ENCODE results near the gene TOE1. TPM values are rescaled to one million over a fixed set of nuclear protein-coding genes. Genes with fewer than 3 reads are reported as not detected.

TOE1 gene
- total RNA-seq, 4 donors from 2014 or later: 5.5 to 8.5 (median 8.5) TPM

GRCh38 chr1:45375104-45376090 lies 35.4 kb downstream of the TOE1 start:
- H3K36me3 ChIP-seq: no peaks in the 10 kb centered on the region
- DNase-seq (ENCODE audit: low spot score in 2 of 2): no peak
- no peaks in the 10 kb centered on the region for H3K9me3 ChIP-seq
- H3K27ac ChIP-seq: no peak overlapping the region
- no peaks in the 10 kb centered on the region for H3K27me3 ChIP-seq
- WGBS: 61% methylated on average over 3 of the region's 3 CpGs
- H3K4me3 ChIP-seq: no peak overlapping the region
- peaks cover 4% of the 10 kb centered on the region for H3K4me1 ChIP-seq
- no peak for TF ChIP-seq POLR2AphosphoS5 (IDR thresholded peaks at IDR 0.05)
- TF ChIP-seq, protein P1, sequence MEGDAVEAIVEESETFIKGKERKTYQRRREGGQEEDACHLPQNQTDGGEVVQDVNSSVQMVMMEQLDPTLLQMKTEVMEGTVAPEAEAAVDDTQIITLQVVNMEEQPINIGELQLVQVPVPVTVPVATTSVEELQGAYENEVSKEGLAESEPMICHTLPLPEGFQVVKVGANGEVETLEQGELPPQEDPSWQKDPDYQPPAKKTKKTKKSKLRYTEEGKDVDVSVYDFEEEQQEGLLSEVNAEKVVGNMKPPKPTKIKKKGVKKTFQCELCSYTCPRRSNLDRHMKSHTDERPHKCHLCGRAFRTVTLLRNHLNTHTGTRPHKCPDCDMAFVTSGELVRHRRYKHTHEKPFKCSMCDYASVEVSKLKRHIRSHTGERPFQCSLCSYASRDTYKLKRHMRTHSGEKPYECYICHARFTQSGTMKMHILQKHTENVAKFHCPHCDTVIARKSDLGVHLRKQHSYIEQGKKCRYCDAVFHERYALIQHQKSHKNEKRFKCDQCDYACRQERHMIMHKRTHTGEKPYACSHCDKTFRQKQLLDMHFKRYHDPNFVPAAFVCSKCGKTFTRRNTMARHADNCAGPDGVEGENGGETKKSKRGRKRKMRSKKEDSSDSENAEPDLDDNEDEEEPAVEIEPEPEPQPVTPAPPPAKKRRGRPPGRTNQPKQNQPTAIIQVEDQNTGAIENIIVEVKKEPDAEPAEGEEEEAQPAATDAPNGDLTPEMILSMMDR (IDR thresholded peaks at IDR 0.05): no peak
- TF ChIP-seq EP300 (IDR thresholded peaks at IDR 0.05): no peak
- TF ChIP-seq POLR2A (IDR thresholded peaks at IDR 0.05): no peak

DNA sequence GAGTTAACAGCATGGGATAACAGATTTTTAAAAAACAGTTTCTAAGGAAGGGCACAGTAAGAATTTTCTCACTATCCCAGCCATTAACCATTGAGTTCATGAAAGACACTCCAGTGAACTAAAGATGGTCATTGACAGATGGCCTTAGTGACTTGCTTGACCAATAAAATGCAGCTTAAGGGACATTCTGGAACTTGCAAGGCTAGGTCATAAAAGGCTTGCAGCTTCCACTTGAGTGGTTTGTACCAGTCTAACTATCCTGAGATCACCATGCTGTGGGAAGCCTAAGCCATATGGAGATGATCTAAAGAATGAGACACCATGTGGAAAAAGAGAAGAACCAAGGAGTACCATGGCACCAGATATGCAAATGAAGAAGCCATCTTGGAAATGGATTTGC lies 38.2 kb downstream of the TOE1 start:
- no peak overlapping the region for H3K4me3 ChIP-seq
- H3K27me3 ChIP-seq: no peaks in the 10 kb centered on the region
- no peak for DNase-seq (ENCODE audit: low spot score in 2 of 2)
- peaks cover 4% of the 10 kb centered on the region for H3K4me1 ChIP-seq
- TF ChIP-seq, protein P1 (IDR thresholded peaks at IDR 0.05): no peak
- TF ChIP-seq POLR2AphosphoS5 (IDR thresholded peaks at IDR 0.05) (no peak), EP300 (IDR thresholded peaks at IDR 0.05) (no peak), POLR2A (IDR thresholded peaks at IDR 0.05) (no peak)
- H3K36me3 ChIP-seq: no peaks in the 10 kb centered on the region
- no peaks in the 10 kb centered on the region for H3K9me3 ChIP-seq
- H3K27ac ChIP-seq: no peak overlapping the region

DNA sequence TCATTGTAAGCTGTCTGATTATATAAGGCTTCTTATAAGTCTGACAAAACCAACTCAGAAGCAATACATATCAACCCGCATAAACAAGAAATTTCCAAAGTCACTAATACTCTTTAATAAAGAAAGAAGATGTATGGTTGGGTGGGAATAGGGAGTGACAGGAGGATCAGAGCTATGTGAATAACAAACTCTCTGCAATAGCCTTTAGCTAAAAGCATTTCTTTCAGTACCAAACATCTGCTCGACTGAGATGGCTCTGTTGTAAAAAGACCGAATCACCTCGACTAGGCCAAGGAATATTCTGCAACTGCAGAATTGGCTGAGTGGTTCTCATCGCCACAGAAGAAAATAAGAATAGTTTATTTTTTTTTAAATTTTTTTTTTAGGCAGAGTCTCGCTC lies 39.6 kb downstream of the TOE1 start:
- no peak overlapping the region for H3K4me3 ChIP-seq
- TF ChIP-seq EP300 (IDR thresholded peaks at IDR 0.05): no peak
- no peak for TF ChIP-seq POLR2AphosphoS5 (IDR thresholded peaks at IDR 0.05)
- TF ChIP-seq POLR2A (IDR thresholded peaks at IDR 0.05): no peak
- TF ChIP-seq, protein P1 (IDR thresholded peaks at IDR 0.05): no peak
- no peak overlapping the region for H3K27ac ChIP-seq
- no peaks in the 10 kb centered on the region for H3K9me3 ChIP-seq
- no peaks in the 10 kb centered on the region for H3K27me3 ChIP-seq
- WGBS: 87% methylated on average over 6 of the region's 6 CpGs
- no peaks in the 10 kb centered on the region for H3K36me3 ChIP-seq
- no peak for DNase-seq (ENCODE audit: low spot score in 2 of 2)
- peaks cover 4% of the 10 kb centered on the region for H3K4me1 ChIP-seq

DNA sequence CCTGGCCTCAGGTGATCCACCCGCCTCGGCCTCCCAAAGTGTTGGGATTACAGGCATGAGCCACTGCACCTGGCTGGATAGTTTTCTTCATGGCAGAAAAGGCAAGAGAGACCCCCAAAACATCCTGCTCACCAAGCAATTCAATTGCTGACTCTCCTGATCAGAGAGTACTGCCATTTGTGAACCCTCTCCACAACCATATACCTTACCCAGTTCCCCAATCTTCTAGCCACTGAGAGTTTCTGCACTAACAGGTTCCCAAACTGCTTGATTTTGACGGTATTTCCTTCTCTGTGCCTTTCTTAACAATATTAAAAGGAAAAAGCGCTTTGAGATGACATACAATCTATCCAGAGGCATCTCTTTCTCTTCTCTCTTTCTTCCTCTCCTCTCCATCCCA lies 40.2 kb downstream of the TOE1 start:
- TF ChIP-seq POLR2A (IDR thresholded peaks at IDR 0.05): no peak
- TF ChIP-seq POLR2AphosphoS5 (IDR thresholded peaks at IDR 0.05): no peak
- TF ChIP-seq, protein P1 (IDR thresholded peaks at IDR 0.05): no peak
- TF ChIP-seq EP300 (IDR thresholded peaks at IDR 0.05): no peak

DNA sequence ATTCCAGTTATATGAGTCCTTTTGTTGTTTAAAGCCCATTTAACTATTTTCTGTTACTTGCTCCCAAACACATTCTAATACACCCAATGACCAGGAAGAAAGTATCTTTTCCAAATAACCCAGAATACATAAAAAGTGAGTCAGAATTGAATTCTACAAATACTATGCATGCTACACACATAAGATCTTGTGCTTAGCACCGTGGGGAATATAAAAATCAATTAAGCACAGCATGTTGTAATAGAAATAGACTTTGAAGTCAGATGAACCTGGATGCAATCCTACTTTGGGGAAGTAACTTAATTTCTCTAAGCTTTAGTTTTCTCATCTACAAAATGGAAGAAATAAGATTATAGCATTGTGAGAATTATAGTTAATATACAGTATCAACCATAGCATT lies 40.8 kb downstream of the TOE1 start:
- no peaks in the 10 kb centered on the region for H3K36me3 ChIP-seq
- no peaks in the 10 kb centered on the region for H3K27me3 ChIP-seq
- no peak overlapping the region for H3K27ac ChIP-seq
- WGBS: 78% methylated on average over 1 of the region's 1 CpG
- TF ChIP-seq, protein P1 (IDR thresholded peaks at IDR 0.05): no peak
- no peak for TF ChIP-seq POLR2AphosphoS5 (IDR thresholded peaks at IDR 0.05)
- no peak for DNase-seq (ENCODE audit: low spot score in 2 of 2)
- peaks cover under 1% of the 10 kb centered on the region for H3K4me1 ChIP-seq
- H3K9me3 ChIP-seq: no peaks in the 10 kb centered on the region
- no peak overlapping the region for H3K4me3 ChIP-seq

More for the DNA sequence above, 40.2 kb downstream of the TOE1 start:
- Histone ChIP-seq H3K4me3 (no peak overlapping the region), H3K36me3 (no peaks in the 10 kb centered on the region), H3K27ac (no peak overlapping the region), H3K27me3 (no peaks in the 10 kb centered on the region), H3K9me3 (no peaks in the 10 kb centered on the region), H3K4me1 (peaks cover 4% of the 10 kb centered on the region)
- WGBS: 95% methylated on average over 4 of the region's 4 CpGs
- no peak for DNase-seq (ENCODE audit: low spot score in 2 of 2)
